Stomach (tissue), 4 donors: ENCODE measurements around the gene IGFBP3.

Experiments used
- EP300 ChIP-seq: sonication (generic); formaldehyde crosslinking; IDR thresholded peaks from one replicate; pipeline ENCODE4 v1.6.1; 2017; ENCODE audit warnings: antibody characterized with exemption
- POLR2A ChIP-seq, 4 donors: fragments of 450-650 bp; IDR thresholded peaks; one replicate each; pipeline ENCODE4 v1.6.1; 2016; ENCODE audit warnings: antibody characterized with exemption in 4 of 4, control low read depth in 2 of 4, mild to moderate bottlenecking in 1 of 4, moderate library complexity in 1 of 4
- POLR2AphosphoS5 ChIP-seq, 3 donors: sonication (generic); formaldehyde crosslinking; IDR thresholded peaks; one replicate each; pipeline ENCODE4 v1.6.1; 2016; ENCODE audit warnings: antibody characterized with exemption in 3 of 3
- TF ChIP-seq, protein P1 (sequence below), 7 experiments: fragments of 450-650 bp in 4 of 7; fragments of 200-600 bp in 3 of 7; sonication (generic) in 3 of 7; IDR thresholded peaks; one replicate each; pipeline ENCODE4 v1.5.1; 2016 to 2019; ENCODE audit warnings: antibody characterized with exemption in 7 of 7, control low read depth in 2 of 7, mild to moderate bottlenecking in 1 of 7

- TF ChIP-seq, protein P1, sequence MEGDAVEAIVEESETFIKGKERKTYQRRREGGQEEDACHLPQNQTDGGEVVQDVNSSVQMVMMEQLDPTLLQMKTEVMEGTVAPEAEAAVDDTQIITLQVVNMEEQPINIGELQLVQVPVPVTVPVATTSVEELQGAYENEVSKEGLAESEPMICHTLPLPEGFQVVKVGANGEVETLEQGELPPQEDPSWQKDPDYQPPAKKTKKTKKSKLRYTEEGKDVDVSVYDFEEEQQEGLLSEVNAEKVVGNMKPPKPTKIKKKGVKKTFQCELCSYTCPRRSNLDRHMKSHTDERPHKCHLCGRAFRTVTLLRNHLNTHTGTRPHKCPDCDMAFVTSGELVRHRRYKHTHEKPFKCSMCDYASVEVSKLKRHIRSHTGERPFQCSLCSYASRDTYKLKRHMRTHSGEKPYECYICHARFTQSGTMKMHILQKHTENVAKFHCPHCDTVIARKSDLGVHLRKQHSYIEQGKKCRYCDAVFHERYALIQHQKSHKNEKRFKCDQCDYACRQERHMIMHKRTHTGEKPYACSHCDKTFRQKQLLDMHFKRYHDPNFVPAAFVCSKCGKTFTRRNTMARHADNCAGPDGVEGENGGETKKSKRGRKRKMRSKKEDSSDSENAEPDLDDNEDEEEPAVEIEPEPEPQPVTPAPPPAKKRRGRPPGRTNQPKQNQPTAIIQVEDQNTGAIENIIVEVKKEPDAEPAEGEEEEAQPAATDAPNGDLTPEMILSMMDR (IDR thresholded peaks at IDR 0.05): no peak
- TF ChIP-seq POLR2A (IDR thresholded peaks at IDR 0.05) (no peak), EP300 (no peak), POLR2AphosphoS5 (IDR thresholded peaks at IDR 0.05) (no peak)
Observed at GRCh38 chr7:45923818-45924217, 2.7 kb upstream of the IGFBP3 start.
